Tibial artery (tissue), 4 donors: Measurements from ENCODE around the gene ARHGAP21.
A peak's percentile ranks its signal among the peaks of the same experiment; 100 is the strongest.

Source experiments
- DNase-seq, 2 donors: peaks; one replicate each; pipeline ENCODE4 v3.0.0-alpha.2; 2019
- H3K27ac ChIP-seq, 2 donors: fragments of 200-600 bp; sonication (generic) in 1 of 2; 1 replicate in 1 of 2; 2 replicates in 1 of 2; pipeline ENCODE4 v1.5.1; 2018 to 2019; ENCODE audit warnings: mild to moderate bottlenecking in 1 of 2
- H3K27me3 ChIP-seq, 2 donors: fragments of 200-600 bp; sonication (generic) in 1 of 2; one replicate each; pipeline versions ENCODE4 v1.5.1 to v1.6.0; 2016 to 2019
- H3K36me3 ChIP-seq, 3 donors: fragments of 200-600 bp; sonication (generic) in 2 of 3; one replicate each; pipeline ENCODE4 v1.5.1; 2016 to 2019; ENCODE audit warnings: mild to moderate bottlenecking in 2 of 3
- H3K4me1 ChIP-seq, 4 donors: fragments of 200-600 bp; sonication (generic) in 2 of 4; 1 replicate in 3 of 4; 2 replicates in 1 of 4; pipeline ENCODE4 v1.5.1; 2016 to 2019
- H3K4me3 ChIP-seq, 2 donors: fragments of 200-600 bp; sonication (generic) in 1 of 2; 1 replicate in 1 of 2; 2 replicates in 1 of 2; pipeline ENCODE4 v1.5.1; 2018 to 2019; ENCODE audit warnings: mild to moderate bottlenecking in 2 of 2
- H3K9me3 ChIP-seq, 3 donors: fragments of 200-600 bp; sonication (generic) in 1 of 3; one replicate each; pipeline ENCODE4 v1.5.1; 2016 to 2019
- CTCF ChIP-seq, 2 experiments: fragments of 200-600 bp in 1 of 2; fragments of 450-650 bp in 1 of 2; IDR thresholded peaks; one replicate each; pipeline ENCODE4 v1.5.1; 2017 to 2019; ENCODE audit warnings: antibody characterized with exemption in 2 of 2, mild to moderate bottlenecking in 1 of 2, moderate library complexity in 1 of 2
- intact Hi-C: fragments of 100-400 bp; cut with DNase I; formaldehyde crosslinking; loops from one replicate; pipeline ENCODE4 v1.15.0; 2023; ENCODE audit warnings: low total_unique reads

Gene ARHGAP21

GRCh38 chr10:24697080-24697479 lies 26.6 kb downstream of the ARHGAP21 start:
- TF ChIP-seq CTCF (IDR thresholded peaks at IDR 0.05) = no peak
- no peaks in the 10 kb centered on the region for H3K27me3 ChIP-seq
- intact Hi-C loops = no loop called here
- no peaks in the 10 kb centered on the region for H3K36me3 ChIP-seq
- H3K4me1 ChIP-seq = peaks cover 0 to 41% (median 7%) of the 10 kb centered on the region in 4 donors
- H3K9me3 ChIP-seq = no peaks in the 10 kb centered on the region
- no peak overlapping the region for H3K4me3 ChIP-seq
- no peak for DNase-seq
- no peak overlapping the region for H3K27ac ChIP-seq

- peaks cover 0 to 56% (median 16%) of the 10 kb centered on the region in 4 donors for H3K4me1 ChIP-seq
- TF ChIP-seq CTCF (IDR thresholded peaks at IDR 0.05) = no peak
- no peaks in the 10 kb centered on the region for H3K36me3 ChIP-seq
- no peaks in the 10 kb centered on the region for H3K27me3 ChIP-seq
- intact Hi-C loops = no loop called here
- H3K4me3 ChIP-seq = no peak overlapping the region
- H3K9me3 ChIP-seq = no peaks in the 10 kb centered on the region
- no peak for DNase-seq
- no peak overlapping the region for H3K27ac ChIP-seq
Measured at GRCh38 chr10:24695452-24695851, 28.2 kb downstream of the ARHGAP21 start.

GRCh38 chr10:24694086-24694485 lies 29.6 kb downstream of the ARHGAP21 start:
- TF ChIP-seq CTCF (IDR thresholded peaks at IDR 0.05) = no peak
- no peaks in the 10 kb centered on the region for H3K36me3 ChIP-seq
- H3K4me3 ChIP-seq = no peak overlapping the region
- intact Hi-C loops = no loop called here
- peaks cover 0 to 55% (median 21%) of the 10 kb centered on the region in 4 donors for H3K4me1 ChIP-seq
- H3K27me3 ChIP-seq = no peaks in the 10 kb centered on the region
- H3K9me3 ChIP-seq = no peaks in the 10 kb centered on the region
- no peak overlapping the region for H3K27ac ChIP-seq
- no peak for DNase-seq

GRCh38 chr10:24690961-24691512 lies 32.6 kb downstream of the ARHGAP21 start:
- Histone ChIP-seq H3K4me1 (peaks cover 0 to 51% (median 23%) of the 10 kb centered on the region in 4 donors), H3K9me3 (no peaks in the 10 kb centered on the region), H3K27me3 (no peaks in the 10 kb centered on the region), H3K4me3 (no peak overlapping the region), H3K27ac (peak overlapping the region; percentile 52 to 61), H3K36me3 (no peaks in the 10 kb centered on the region)
- intact Hi-C loops = no loop called here
- peak; percentile 57 to 68 for DNase-seq
- TF ChIP-seq CTCF (IDR thresholded peaks at IDR 0.05) = no peak

- intact Hi-C loops = no loop called here
- no peak for TF ChIP-seq CTCF (IDR thresholded peaks at IDR 0.05)
- DNase-seq = no peak
- Histone ChIP-seq H3K27ac (no peak overlapping the region), H3K4me3 (no peak overlapping the region), H3K9me3 (no peaks in the 10 kb centered on the region), H3K27me3 (no peaks in the 10 kb centered on the region), H3K4me1 (peaks cover 0 to 52% (median 18%) of the 10 kb centered on the region in 4 donors), H3K36me3 (no peaks in the 10 kb centered on the region)
Measured at GRCh38 chr10:24685958-24686540, 37.6 kb downstream of the ARHGAP21 start.
